HG02798 (cell line): ENCODE data around the gene PCDHGA9.
"Not testable (repeated sequence)": the region's sequence is repeated elsewhere in the genome, so short reads cannot be mapped to it uniquely, and the experiment has no call there.

ENCODE experiments used
- ATAC-seq: cut with Tn5 transposase; IDR thresholded peaks from one replicate; pipeline ENCODE4 v1.9.1; 2021; ENCODE audit warnings: mild to moderate bottlenecking; ENCODE audit not compliant: unreplicated experiment, poor library complexity

The PCDHGA9 gene

GRCh38 chr5:141382469-141383294 is 19.9 kb upstream of the PCDHGA9 start, which contains the start of gene PCDHGA7:
PCDHGA7 (plus strand) TSS chr5:141382742; CDS start chr5:141382900, 158 bp downstream.
- peak; percentile 52 for ATAC-seq

GRCh38 chr5:141383345-141383744 is 19.2 kb upstream of the PCDHGA9 start:
- no peak for ATAC-seq

GRCh38 chr5:141384471-141385267 is 17.9 kb upstream of the PCDHGA9 start:
- no peak for ATAC-seq

GRCh38 chr5:141387557-141388311 is 14.8 kb upstream of the PCDHGA9 start, which contains the start of gene PCDHGB4:
PCDHGB4 (plus strand) TSS chr5:141387698; CDS start chr5:141387885, 187 bp downstream.
- peak; percentile 88 for ATAC-seq

- no peak for ATAC-seq
These were observed 13.9 kb upstream of the PCDHGA9 start for GRCh38 chr5:141388661-141389060.

- ATAC-seq, result no peak
These were observed 13.2 kb upstream of the PCDHGA9 start for GRCh38 chr5:141389153-141390042.

GRCh38 chr5:141392429-141393198 is 10.0 kb upstream of the PCDHGA9 start, which contains the start of gene PCDHGA8:
PCDHGA8 (plus strand) TSS chr5:141392633; CDS start chr5:141392814, 181 bp downstream.
- ATAC-seq, result no peak

GRCh38 chr5:141393267-141393666 is 9.3 kb upstream of the PCDHGA9 start:
- ATAC-seq, result no peak

GRCh38 chr5:141394401-141395187 is 8.0 kb upstream of the PCDHGA9 start:
- not testable (repeated sequence) for ATAC-seq

GRCh38 chr5:141397756-141398551 is 4.6 kb upstream of the PCDHGA9 start, which contains the start of gene PCDHGB5:
PCDHGB5 (plus strand) TSS chr5:141397947; CDS start chr5:141398128, 181 bp downstream.
- peak; percentile 96 for ATAC-seq

GRCh38 chr5:141398608-141399007 is 4.0 kb upstream of the PCDHGA9 start:
- ATAC-seq, result no peak

GRCh38 chr5:141399555-141400258 is 2.9 kb upstream of the PCDHGA9 start:
- no peak for ATAC-seq

GRCh38 chr5:141403387-141403786 is 809 bp downstream of the PCDHGA9 start:
- no peak for ATAC-seq

GRCh38 chr5:141407790-141408505 is 5.4 kb downstream of the PCDHGA9 start, which contains the start of gene PCDHGB6:
PCDHGB6 (plus strand) TSS chr5:141408021; CDS start chr5:141408203, 182 bp downstream.
- not testable (repeated sequence) for ATAC-seq

- no peak for ATAC-seq
These were observed 7.2 kb downstream of the PCDHGA9 start for GRCh38 chr5:141409598-141410306.
